OCI-M2 (cell line): Measurements from ENCODE around the gene HNMT.
"Not testable (repeated sequence)": the region's sequence is repeated elsewhere in the genome, so short reads cannot be mapped to it uniquely, and the experiment has no call there.

Experiments used
- DNase-seq: peaks from one replicate; lab custom pipeline; 2025; ENCODE audit not compliant: unreplicated experiment; lab: John Stamatoyannopoulos, UW

HNMT gene

GRCh38 chr2:138037090-138037489 lies 72.8 kb downstream of the HNMT start:
- no peak for DNase-seq

GRCh38 chr2:138040616-138041015 lies 76.3 kb downstream of the HNMT start:
- DNase-seq: no peak

- no peak for DNase-seq
Observed at GRCh38 chr2:138042311-138042710, 78.0 kb downstream of the HNMT start.

- not testable (repeated sequence) for DNase-seq
Observed at GRCh38 chr2:138043588-138043987, 79.3 kb downstream of the HNMT start.

- DNase-seq: no peak
Observed at GRCh38 chr2:138058427-138058826, 94.2 kb downstream of the HNMT start.

- no peak for DNase-seq
Observed at GRCh38 chr2:138059487-138060300, 95.4 kb downstream of the HNMT start.

GRCh38 chr2:138060301-138060635 lies 96.0 kb downstream of the HNMT start:
- no peak for DNase-seq

GRCh38 chr2:138061961-138062360 lies 97.7 kb downstream of the HNMT start:
- DNase-seq: no peak

- no peak for DNase-seq
Observed at GRCh38 chr2:138063181-138063580, 98.9 kb downstream of the HNMT start.
